Cardiac fibroblast (primary cell): ENCODE measurements around the gene PDCL2.

Experiments used
- DNase-seq, 2 donors: peaks; one replicate each; pipeline versions ENCODE4 v3.0.0 to v3.0.0-alpha.2; 2010; ENCODE audit warnings: low read depth in 2 of 2
- H3K4me3 ChIP-seq, 2 donors: replicated peaks in 1 of 2; 1 replicate in 1 of 2; 2 replicates in 1 of 2; pipeline ENCODE4 v1.5.1; 2011; ENCODE audit warnings: low read depth in 2 of 2, low read length in 2 of 2, mild to moderate bottlenecking in 2 of 2, moderate library complexity in 1 of 2
- TF ChIP-seq, protein P1 (sequence below): IDR thresholded peaks from one replicate; pipeline ENCODE4 v1.5.1; 2011; ENCODE audit warnings: low read depth, mild to moderate bottlenecking, low read length, inconsistent platforms

The PDCL2 gene

DNA sequence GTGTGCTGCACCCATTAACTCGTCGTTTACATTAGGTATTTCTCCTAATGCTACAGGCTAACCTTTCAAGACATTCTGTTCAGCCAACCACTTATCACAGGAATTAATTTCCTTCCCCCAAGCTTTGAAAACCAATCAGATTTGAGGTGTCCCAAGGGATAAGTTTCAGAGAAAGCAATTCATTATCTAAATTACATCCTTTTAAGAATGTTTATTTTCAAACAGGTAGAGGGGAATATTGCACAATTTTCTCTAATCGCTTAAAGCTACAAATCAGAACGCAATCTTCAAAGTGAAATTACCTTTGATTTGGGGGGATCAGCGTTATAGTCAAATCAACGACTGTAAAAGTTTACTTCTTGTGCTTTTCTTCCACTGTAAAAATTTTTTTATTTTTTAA is 46.9 kb downstream of the PDCL2 start:
- H3K4me3 ChIP-seq, result peak overlapping the region; percentile 76 to 78
- DNase-seq, result peak; percentile 11 to 27
- TF ChIP-seq, protein P1, sequence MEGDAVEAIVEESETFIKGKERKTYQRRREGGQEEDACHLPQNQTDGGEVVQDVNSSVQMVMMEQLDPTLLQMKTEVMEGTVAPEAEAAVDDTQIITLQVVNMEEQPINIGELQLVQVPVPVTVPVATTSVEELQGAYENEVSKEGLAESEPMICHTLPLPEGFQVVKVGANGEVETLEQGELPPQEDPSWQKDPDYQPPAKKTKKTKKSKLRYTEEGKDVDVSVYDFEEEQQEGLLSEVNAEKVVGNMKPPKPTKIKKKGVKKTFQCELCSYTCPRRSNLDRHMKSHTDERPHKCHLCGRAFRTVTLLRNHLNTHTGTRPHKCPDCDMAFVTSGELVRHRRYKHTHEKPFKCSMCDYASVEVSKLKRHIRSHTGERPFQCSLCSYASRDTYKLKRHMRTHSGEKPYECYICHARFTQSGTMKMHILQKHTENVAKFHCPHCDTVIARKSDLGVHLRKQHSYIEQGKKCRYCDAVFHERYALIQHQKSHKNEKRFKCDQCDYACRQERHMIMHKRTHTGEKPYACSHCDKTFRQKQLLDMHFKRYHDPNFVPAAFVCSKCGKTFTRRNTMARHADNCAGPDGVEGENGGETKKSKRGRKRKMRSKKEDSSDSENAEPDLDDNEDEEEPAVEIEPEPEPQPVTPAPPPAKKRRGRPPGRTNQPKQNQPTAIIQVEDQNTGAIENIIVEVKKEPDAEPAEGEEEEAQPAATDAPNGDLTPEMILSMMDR, result no peak

DNA sequence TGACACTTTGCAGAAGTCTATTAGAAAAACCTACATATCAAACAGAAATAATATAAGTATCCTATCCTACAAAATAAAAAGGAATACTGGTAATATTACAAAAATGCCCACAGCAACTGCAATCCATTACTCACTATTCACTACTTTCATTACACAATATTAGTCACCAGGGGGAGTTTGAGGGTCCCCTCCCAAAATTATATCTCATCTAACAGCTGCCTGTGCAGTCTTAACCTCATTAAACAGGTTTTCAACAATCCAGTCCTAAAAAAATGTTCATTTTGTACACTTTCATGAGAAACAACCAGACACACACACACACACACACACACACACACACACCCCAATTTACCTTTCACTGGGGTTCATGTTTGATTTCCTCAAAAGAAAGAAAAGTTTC is 48.2 kb downstream of the PDCL2 start:
- TF ChIP-seq, protein P1, result no peak
- peak; percentile 17 to 45 for DNase-seq
- H3K4me3 ChIP-seq, result no peak overlapping the region

DNA sequence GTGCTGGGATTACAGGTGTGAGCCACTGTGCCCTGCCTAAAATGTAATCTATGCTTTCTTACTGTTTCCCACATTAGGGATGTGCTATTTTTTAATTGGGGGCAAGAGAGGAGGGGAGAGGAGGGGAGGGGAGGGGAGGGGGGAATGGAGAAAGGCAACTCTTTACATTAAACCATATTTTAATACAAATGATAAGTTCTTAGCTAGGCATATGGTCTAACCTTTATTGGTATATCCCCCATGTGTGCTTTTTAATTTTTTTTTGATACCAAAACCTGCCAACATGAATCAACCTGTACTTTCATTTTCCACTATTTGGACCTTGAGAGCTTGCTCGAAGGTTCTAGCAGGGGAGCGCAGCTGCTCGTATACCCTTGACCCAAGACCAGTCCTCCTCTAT is 51.8 kb downstream of the PDCL2 start:
- H3K4me3 ChIP-seq, result no peak overlapping the region
- no peak for DNase-seq
- TF ChIP-seq, protein P1, result no peak

DNA sequence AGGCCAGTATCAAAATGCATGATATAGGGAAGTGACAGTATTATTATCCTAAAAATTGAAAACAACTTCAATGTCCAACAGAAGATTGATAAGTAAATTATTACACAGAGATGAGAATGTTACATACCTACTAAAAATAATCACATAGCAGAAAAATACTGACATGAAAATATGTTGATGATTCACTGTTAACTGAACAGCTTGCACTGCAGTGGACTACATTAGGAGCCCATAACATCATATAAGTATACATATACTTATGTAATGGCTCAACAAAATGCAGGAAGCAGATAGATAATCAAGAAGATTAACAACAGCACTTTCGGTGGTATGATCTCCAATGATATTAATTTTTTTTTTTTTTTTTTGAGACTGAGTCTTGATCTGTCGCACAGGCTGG is 52.4 kb downstream of the PDCL2 start:
- H3K4me3 ChIP-seq, result no peak overlapping the region
- peak in 1 of 2 donors; percentile 29 for DNase-seq
- TF ChIP-seq, protein P1, result no peak

DNA sequence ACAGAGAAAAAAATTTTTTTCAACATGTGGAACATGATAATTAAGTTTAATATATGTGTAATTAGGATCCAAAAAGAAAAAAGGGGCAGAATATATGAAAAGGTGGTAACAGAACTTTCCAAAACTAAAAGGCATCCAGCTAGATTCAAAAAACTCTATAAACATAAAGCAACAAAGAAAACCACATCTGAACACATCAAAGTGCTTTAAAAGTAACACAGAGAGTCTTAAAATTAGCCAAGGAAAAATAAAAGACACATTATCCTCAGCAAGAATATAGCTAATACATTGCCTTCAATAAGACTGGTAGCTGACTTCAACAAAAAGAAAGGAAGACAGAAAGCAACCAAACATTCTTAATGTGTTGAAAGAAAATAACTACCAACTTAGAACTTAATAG is 53.5 kb downstream of the PDCL2 start:
- no peak overlapping the region for H3K4me3 ChIP-seq
- no peak for DNase-seq
- TF ChIP-seq, protein P1, result no peak

DNA sequence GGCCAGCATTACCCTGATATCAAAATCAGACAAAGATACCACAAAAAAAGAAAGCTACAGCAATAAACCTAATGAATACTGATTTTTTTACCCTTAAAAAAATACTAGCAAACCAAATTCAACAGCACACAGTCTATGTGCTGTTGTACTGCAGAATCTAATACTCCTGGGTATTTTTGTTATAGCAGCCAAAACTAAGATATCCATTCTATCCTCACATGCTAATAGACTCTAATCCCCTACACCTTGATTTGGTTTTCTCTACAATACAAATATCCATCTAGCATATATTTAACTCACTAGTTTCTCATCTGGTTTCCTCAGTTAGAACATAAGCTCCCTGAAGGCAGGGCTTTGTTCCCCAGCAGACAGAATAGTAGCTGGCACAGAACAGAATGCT is 57.7 kb downstream of the PDCL2 start:
- H3K4me3 ChIP-seq, result no peak overlapping the region
- TF ChIP-seq, protein P1, result no peak
- no peak for DNase-seq

DNA sequence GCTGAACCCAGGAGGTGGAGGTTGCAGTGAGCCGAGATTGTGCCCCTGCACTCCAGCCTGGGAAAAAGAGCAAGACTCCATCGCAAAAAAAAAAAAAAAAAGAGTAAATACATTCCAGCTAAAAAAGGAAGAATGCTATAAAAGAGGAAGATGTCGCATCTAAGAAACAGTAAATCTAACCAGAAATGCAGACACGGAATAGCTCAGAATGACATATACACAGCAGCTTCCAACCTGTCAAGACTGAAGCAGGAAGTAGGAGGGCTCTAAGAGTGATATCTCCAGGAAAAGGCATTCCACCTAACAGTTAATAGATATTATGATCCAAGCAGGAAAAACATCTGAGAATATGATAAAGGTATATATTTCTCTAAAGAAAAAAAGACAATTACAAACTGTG is 61.4 kb downstream of the PDCL2 start:
- TF ChIP-seq, protein P1, result no peak
- H3K4me3 ChIP-seq, result no peak overlapping the region
- no peak for DNase-seq
